CD14-positive monocyte (primary cell): ENCODE data around the gene LRRC59. TPM values are rescaled to one million over a fixed set of nuclear protein-coding genes. Genes with fewer than 3 reads are reported as not detected.
A peak's percentile ranks its signal among the peaks of the same experiment; 100 is the strongest.

Experiments
- DNase-seq, 3 donors: peaks; one replicate each; pipeline ENCODE4 v3.0.0-alpha.2; 2011 to 2022
- H2AFZ ChIP-seq: 2 replicates; pipeline ENCODE4 v1.6.0; 2012; ENCODE audit warnings: mild to moderate bottlenecking, low read depth, low read length, inconsistent platforms; ENCODE audit not compliant: insufficient read depth, poor library complexity, severe bottlenecking
- H3K27ac ChIP-seq, 2 donors: 1 replicate in 1 of 2; 2 replicates in 1 of 2; pipeline ENCODE4 v1.5.1; 2012 to 2013; ENCODE audit warnings: low read length in 2 of 2, control low read depth in 1 of 2, inconsistent platforms in 1 of 2, low read depth in 1 of 2, mild to moderate bottlenecking in 1 of 2
- H3K27me3 ChIP-seq, 2 donors: one replicate each; pipeline versions ENCODE4 v1.6.0 to v1.6.1; 2011 to 2013; ENCODE audit warnings: low read length in 2 of 2; ENCODE audit not compliant: control insufficient read depth in 2 of 2, insufficient read depth in 2 of 2
- H3K36me3 ChIP-seq, 2 donors: replicated peaks in 1 of 2; 1 replicate in 1 of 2; 2 replicates in 1 of 2; pipeline versions ENCODE4 v1.5.1 to v1.6.1; 2012 to 2013; ENCODE audit warnings: low read length in 2 of 2, control low read depth in 1 of 2, inconsistent platforms in 1 of 2, mild to moderate bottlenecking in 1 of 2; ENCODE audit not compliant: insufficient read depth in 2 of 2, control insufficient read depth in 1 of 2
- H3K4me1 ChIP-seq, 2 donors: 1 replicate in 1 of 2; 2 replicates in 1 of 2; pipeline versions ENCODE4 v1.5.1 to v1.6.1; 2012 to 2013; ENCODE audit warnings: low read length in 2 of 2, control low read depth in 1 of 2, inconsistent platforms in 1 of 2, mild to moderate bottlenecking in 1 of 2, moderate library complexity in 1 of 2; ENCODE audit not compliant: insufficient read depth in 2 of 2, control insufficient read depth in 1 of 2
- H3K4me2 ChIP-seq: replicated peaks from 2 replicates; pipeline ENCODE3; 2012; ENCODE audit warnings: low read length, moderate library complexity, mild to moderate bottlenecking; ENCODE audit not compliant: poor library complexity, severe bottlenecking; ENCODE audit errors: extremely low read depth
- H3K4me3 ChIP-seq, 3 experiments: fragments of 200-600 bp in 1 of 3; sonication (generic) in 1 of 3; replicated peaks in 1 of 3; 1 replicate in 2 of 3; 2 replicates in 1 of 3; pipeline ENCODE4 v1.5.1; 2011 to 2013; ENCODE audit warnings: low read length in 3 of 3, mild to moderate bottlenecking in 3 of 3, control low read depth in 2 of 3, low read depth in 2 of 3, inconsistent platforms in 1 of 3, moderate library complexity in 1 of 3
- H3K79me2 ChIP-seq: 2 replicates; pipeline ENCODE4 v1.6.0; 2012; ENCODE audit warnings: mild to moderate bottlenecking, control low read depth, inconsistent platforms, low read length, moderate library complexity; ENCODE audit not compliant: insufficient read depth
- H3K9ac ChIP-seq: 2 replicates; pipeline ENCODE4 v1.6.0; 2017; ENCODE audit warnings: low read length, mild to moderate bottlenecking; ENCODE audit not compliant: insufficient read depth, poor library complexity, severe bottlenecking
- H3K9me3 ChIP-seq, 2 donors: replicated peaks in 1 of 2; 1 replicate in 1 of 2; 2 replicates in 1 of 2; pipeline versions ENCODE4 v1.5.1 to v1.6.1; 2012 to 2013; ENCODE audit warnings: low read length in 2 of 2, control low read depth in 1 of 2; ENCODE audit not compliant: control insufficient read depth in 1 of 2, insufficient read depth in 1 of 2
- H4K20me1 ChIP-seq: 2 replicates; pipeline ENCODE4 v1.6.0; 2012; ENCODE audit warnings: mild to moderate bottlenecking, low read length, control low read depth, moderate library complexity; ENCODE audit not compliant: insufficient read depth
- H3K27ac Mint-ChIP-seq, 7 donors: one replicate each; pipeline ENCODE4 v1.8.0; 2020; ENCODE audit warnings: mild to moderate bottlenecking in 7 of 7, mixed read lengths in 7 of 7, moderate library complexity in 6 of 7, inconsistent platforms in 2 of 7
- H3K27me3 Mint-ChIP-seq, 3 donors: one replicate each; pipeline ENCODE4 v1.8.0; 2021 to 2022; ENCODE audit warnings: low read depth in 3 of 3, mild to moderate bottlenecking in 3 of 3, mixed read lengths in 3 of 3, moderate library complexity in 3 of 3, inconsistent platforms in 1 of 3
- H3K36me3 Mint-ChIP-seq, 2 donors: one replicate each; pipeline ENCODE4 v1.8.0; 2020; ENCODE audit warnings: mixed read lengths in 2 of 2, inconsistent platforms in 1 of 2, mild to moderate bottlenecking in 1 of 2
- H3K4me1 Mint-ChIP-seq: one replicate; pipeline ENCODE4 v1.8.0; 2020; ENCODE audit warnings: mild to moderate bottlenecking, mixed read lengths
- H3K4me3 Mint-ChIP-seq, 2 donors: one replicate each; pipeline ENCODE4 v1.8.0; 2020; ENCODE audit warnings: mild to moderate bottlenecking in 2 of 2, mixed read lengths in 2 of 2, moderate library complexity in 1 of 2
- H3K9me3 Mint-ChIP-seq, 7 donors: one replicate each; pipeline ENCODE4 v1.8.0; 2020 to 2022; ENCODE audit warnings: mixed read lengths in 7 of 7, mild to moderate bottlenecking in 6 of 7, moderate library complexity in 6 of 7, inconsistent platforms in 2 of 7
- CTCF ChIP-seq: fragments of 200-600 bp; IDR thresholded peaks from one replicate; pipeline ENCODE4 v1.8.0; 2022; ENCODE audit warnings: antibody characterized with exemption, mild to moderate bottlenecking
- WGBS: methylation state at CpG from one replicate; pipeline ENCODE4 v1.1.5; 2013; ENCODE audit warnings: missing lambda C conversion rate; ENCODE audit not compliant: insufficient coverage; 5-methylcytosine and 5-hydroxymethylcytosine counted together
- intact Hi-C, 2 donors: fragments of 100-400 bp; cut with micrococcal nuclease; formaldehyde crosslinking; loops; one replicate each; pipeline versions ENCODE4 v1.15.0 to v1.15.1; 2023
- polyA plus RNA-seq, 3 donors: library from polyadenylated mRNA; depleted of rRNA in 1 of 3; unstranded in 2 of 3; stranded (reverse) in 1 of 3; fragments of 300-500 nt in 2 of 3; fragments of >200 nt in 1 of 3; fragmentation: Illumina TruSeq in 2 of 3; gene quantifications; 1 replicate in 2 of 3; 2 replicates in 1 of 3; pipeline ENCODE4 v1.2.3, GENCODE V29; 2012 to 2021

Gene LRRC59
- polyA plus RNA-seq, 3 donors = 36.6 to 48.9 (median 45.7) TPM

GRCh38 chr17:50373705-50374104, 23.6 kb downstream of the LRRC59 start:
- Mint-ChIP-seq H3K4me3 (no peak overlapping the region), H3K27me3 (peaks cover 0 to 1% (median 0%) of the 10 kb centered on the region in 3 donors), H3K36me3 (peaks cover 29 to 33% of the 10 kb centered on the region in 2 donors), H3K9me3 (no peaks in the 10 kb centered on the region), H3K27ac (no peak overlapping the region), H3K4me1 (peaks cover 21% of the 10 kb centered on the region)
- intact Hi-C loops = loop anchor here in 1 of 2 donors (2.0 kb wide), 1 partner anchor 23 kb away; the partner anchor contains the start of gene LRRC59
- H3K9ac ChIP-seq = no peak overlapping the region
- no CpG with 5 or more reads among the region's 2 CpGs for WGBS
- no peak for TF ChIP-seq CTCF
- no peaks in the 10 kb centered on the region for H3K9me3 ChIP-seq
- no peaks in the 10 kb centered on the region for H3K27me3 ChIP-seq
- peaks cover 16 to 22% of the 10 kb centered on the region in 2 donors for H3K4me1 ChIP-seq
- peak overlapping the region in 1 of 3 experiments; percentile 87 for H3K4me3 ChIP-seq
- peak overlapping the region in 1 of 2 donors; percentile 98 for H3K27ac ChIP-seq
- no peak for DNase-seq
- H2AFZ ChIP-seq = peak overlapping the region; percentile 85
- peak overlapping the region; percentile 70 for H3K4me2 ChIP-seq
- H3K36me3 ChIP-seq = peaks cover 17 to 27% of the 10 kb centered on the region in 2 donors
- peaks cover 37% of the 10 kb centered on the region for H3K79me2 ChIP-seq
- H4K20me1 ChIP-seq = peaks cover 18% of the 10 kb centered on the region

- under 1% methylated on average over 34 of the region's 42 CpGs for WGBS
- peaks cover 20% of the 10 kb centered on the region for H3K4me1 Mint-ChIP-seq
- intact Hi-C loops = loop anchor here in 1 of 2 donors (2.0 kb wide), 1 partner anchor 24 kb away; the partner anchor contains the start of gene LRRC59
These were observed 24.4 kb downstream of the LRRC59 start, which contains the start of the genes EME1 and MRPL27 for GRCh38 chr17:50372758-50373556. TSS of gene EME1 (plus strand) at chr17:50373229. CDS start at chr17:50375209, 1,980 bp downstream. TSS of gene MRPL27 (minus strand) at chr17:50373184. CDS start at chr17:50373170, 14 bp downstream.

More at GRCh38 chr17:50372758-50373556, 24.4 kb downstream of the LRRC59 start, which contains the start of the genes EME1 and MRPL27:
- no peak for TF ChIP-seq CTCF
- peak within 1 kb of the TSS; percentile 70 for H3K4me2 ChIP-seq
- H3K9me3 ChIP-seq = no peaks in the 10 kb centered on the region
- H3K27ac ChIP-seq = peak within 1 kb of the TSS; percentile 87 to 98
- H3K9ac ChIP-seq = peak within 1 kb of the TSS; percentile 89
- peak within 1 kb of the TSS; percentile 97 to 100 (median 100) for H3K27ac Mint-ChIP-seq
- H3K9me3 Mint-ChIP-seq = no peaks in the 10 kb centered on the region
- peaks cover 0 to 1% (median 0%) of the 10 kb centered on the region in 3 donors for H3K27me3 Mint-ChIP-seq
- H3K4me3 ChIP-seq = peak within 1 kb of the TSS; percentile 61 to 89 (median 87)
- peak within 1 kb of the TSS; percentile 99 to 100 for H3K4me3 Mint-ChIP-seq
- H3K36me3 ChIP-seq = peaks cover 25 to 30% of the 10 kb centered on the region in 2 donors
- peak; percentile 83 to 87 (median 85) for DNase-seq
- no peaks in the 10 kb centered on the region for H3K27me3 ChIP-seq
- peaks cover 18% of the 10 kb centered on the region for H4K20me1 ChIP-seq
- H3K79me2 ChIP-seq = peaks cover 37% of the 10 kb centered on the region
- peaks cover 33 to 38% of the 10 kb centered on the region in 2 donors for H3K36me3 Mint-ChIP-seq
- H2AFZ ChIP-seq = peak within 1 kb of the TSS; percentile 85
- peaks cover 16 to 22% of the 10 kb centered on the region in 2 donors for H3K4me1 ChIP-seq
